ENCODE data around the gene C16orf96.
"Not testable (repeated sequence)": the region's sequence is repeated elsewhere in the genome, so short reads cannot be mapped to it uniquely, and the experiment has no call there.

C16orf96 gene

DNA sequence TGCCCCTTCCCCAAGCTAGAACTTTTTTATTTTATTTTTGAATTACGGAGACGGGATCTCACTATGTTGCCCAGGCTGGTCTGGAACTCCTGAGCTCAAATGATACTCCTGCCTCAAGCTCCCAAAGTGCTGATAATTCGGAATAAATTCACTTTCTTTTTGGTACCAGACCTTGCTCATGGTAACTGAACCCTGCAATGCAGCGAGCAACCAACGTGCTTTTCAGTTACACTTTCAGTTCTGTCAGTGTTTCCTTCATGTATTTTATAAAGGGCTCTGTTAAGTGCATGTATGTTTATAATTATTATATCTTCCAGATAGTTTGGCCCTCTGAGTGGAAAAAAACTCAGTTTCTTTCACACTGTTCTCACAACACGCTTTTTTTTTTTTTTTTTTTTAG is 13.9 kb downstream of the C16orf96 start:
- no peak for DNase-seq

DNA sequence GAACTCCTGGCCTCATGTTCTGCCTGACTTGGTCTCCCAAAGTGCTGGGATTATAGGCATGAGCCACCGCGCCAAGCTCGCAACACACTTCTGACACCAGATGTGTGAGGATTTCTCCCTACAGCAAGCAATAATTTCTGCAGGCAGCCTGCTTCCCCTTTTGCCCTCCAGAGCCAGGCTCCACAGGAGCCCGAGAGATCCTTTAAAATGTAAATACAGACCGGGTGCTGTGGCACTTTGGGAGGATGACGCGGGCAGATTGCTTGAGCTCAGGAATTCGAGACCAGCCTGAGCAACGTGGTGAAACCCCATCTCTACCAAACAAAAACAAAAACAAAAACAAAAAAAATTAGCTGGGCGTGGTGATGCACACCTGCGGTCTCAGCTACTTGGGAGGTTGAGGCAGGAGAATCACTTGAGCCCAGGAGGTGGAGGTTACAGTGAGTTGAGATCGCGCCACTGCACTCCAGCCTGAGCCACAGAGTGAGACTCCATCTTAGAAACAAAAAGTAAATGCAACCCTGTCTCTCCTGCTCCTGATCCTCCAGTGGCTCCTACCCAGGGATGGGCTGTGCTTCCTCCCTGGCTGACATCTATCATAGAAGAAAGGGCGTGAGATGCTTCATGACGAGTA is 14.7 kb downstream of the C16orf96 start:
- no peak for DNase-seq

DNA sequence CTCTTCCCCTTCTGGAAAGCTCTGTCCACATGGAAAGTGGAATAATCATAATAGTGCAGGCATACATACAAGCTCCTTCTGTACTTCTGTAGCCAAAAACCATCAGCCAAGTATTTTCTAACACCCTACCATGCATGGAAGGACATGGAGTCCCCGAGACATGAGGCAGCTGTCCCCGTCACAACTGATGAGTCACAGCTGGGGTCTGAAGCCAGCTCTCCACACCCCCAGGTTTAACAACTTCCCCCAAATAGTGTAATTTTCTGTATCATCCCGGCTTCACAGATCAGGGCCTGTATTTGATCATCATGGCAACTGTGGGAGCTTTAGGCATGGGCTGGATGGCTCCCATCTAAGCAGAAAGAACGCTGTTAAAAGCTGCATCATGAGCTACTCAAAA is 16.6 kb downstream of the C16orf96 start:
- DNase-seq, result no peak

DNA sequence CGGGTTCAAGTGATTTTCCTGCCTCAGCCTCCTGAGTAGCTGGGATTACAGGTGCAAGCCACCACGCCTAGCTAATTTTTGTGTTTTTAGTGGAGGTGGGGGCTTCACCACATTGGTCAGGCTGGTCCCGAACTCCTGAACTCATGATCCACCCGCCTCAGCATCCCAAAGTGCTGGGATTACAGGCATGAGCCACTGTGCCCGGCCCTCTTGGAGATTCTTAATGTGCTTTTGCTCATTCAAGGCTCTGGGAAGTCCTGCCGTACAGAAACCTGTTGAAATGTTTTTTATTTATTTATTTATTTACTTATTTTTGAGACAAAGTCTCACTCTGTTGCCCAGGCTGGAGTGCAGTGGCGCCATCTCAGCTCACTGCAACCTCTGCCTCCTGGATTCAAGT is 17.8 kb downstream of the C16orf96 start:
- DNase-seq, result not testable (repeated sequence)

DNA sequence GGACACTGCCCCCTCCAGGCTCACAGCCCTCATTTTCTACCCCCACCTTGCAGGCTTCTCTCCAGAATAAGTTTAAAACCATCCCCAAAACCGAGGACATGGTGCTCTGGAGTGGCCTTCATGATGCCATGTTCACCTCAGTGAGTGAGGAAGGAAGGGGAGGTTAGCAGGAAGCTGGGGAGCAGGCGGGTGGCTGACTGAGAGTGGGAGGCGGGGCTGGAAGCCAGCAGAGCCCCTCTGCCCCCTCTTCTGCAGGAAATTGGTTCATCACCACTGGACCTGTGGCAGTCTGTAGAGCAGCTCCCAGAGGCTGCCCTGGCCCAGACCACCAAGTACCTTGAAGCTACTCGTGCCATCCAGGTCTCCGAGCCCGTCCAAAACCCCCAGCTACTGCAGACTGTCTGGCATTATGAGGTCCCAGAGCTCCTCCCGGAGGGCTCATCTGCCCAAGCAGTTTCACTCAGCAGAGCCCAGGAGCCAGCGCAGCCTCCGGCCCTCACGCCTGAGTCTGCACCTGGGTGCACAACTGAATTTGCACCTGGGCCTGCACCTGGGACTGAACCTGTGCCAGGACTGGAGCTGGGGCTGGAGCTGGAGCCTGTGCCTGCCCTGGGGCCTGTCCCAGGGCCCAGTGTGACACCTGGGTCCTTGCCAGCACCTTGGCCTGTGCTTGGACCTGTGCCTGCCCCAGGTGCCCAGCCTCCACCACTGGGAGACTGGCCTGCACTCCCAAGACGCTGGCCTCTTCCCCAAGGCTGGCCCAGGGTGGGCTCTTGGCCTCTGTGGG is 19.0 kb downstream of the C16orf96 start:
- DNase-seq, result no peak

DNA sequence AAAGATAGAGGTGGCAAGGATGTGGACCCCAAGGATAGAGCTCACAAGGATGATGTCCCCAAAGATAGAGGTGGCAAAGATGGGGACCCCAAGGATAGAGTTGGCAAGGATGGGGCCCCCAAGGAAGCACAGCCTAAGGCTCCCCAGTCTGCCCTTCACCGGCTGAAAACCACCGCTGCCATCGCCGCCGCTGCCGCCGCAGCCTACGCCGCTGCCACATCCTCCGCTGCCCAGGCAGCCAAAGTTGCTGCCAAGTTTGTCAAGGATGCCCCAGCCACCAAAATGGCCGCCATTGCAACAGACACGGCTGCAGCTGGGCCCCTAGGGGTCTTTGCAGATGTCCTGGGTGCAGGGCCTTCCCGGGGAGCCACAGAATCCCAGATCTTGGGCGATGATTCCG is 19.9 kb downstream of the C16orf96 start:
- DNase-seq, result no peak

- no peak for DNase-seq
Observed at GRCh38 chr16:4578961-4579530, 22.9 kb downstream of the C16orf96 start.

DNA sequence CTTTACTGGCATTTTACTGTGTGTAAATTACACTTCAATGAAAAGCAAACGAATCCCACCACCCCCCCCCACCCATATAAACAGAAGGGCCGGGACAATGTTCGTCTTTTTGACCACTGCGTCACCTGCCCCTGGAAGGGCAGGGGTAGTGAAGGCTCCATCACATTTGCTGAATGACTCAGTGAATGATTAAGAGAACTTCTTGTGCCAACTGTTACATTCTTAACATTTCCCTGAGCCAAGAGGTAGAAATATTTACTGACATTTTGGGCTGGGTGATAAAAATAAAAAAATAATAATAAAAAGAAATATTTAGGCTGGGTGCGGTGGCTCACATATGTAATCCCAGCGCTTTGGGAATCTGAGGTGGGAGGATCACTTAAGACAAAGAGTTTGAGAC is 24.1 kb downstream of the C16orf96 start:
- no peak for DNase-seq

GRCh38 chr16:4583906-4584305 is 27.8 kb downstream of the C16orf96 start:
- no peak for DNase-seq

GRCh38 chr16:4586291-4586690 is 30.2 kb downstream of the C16orf96 start:
- DNase-seq, result no peak

GRCh38 chr16:4588386-4588785 is 32.2 kb downstream of the C16orf96 start:
- DNase-seq, result no peak

DNA sequence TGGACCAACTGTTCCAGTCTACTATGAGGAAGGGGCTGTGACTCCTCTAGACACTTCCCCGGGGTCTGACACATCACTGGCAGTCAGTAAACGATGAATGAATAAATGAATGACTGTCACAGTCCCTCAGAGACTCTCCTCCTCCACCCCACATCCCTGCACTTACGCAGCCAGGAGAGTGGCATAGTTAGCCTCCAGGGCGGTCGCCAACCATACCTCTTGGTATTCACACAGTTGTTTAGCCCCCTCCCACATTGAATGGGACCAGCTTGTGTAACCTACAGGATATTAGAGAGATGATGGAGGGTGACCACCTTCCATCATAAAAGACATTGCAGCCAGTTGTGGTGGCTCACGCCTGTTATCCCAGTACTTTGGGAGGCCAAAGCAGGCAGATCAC is 32.8 kb downstream of the C16orf96 start:
- no peak for DNase-seq

- DNase-seq, result no peak
Observed at GRCh38 chr16:4591191-4591590, 35.1 kb downstream of the C16orf96 start.

DNA sequence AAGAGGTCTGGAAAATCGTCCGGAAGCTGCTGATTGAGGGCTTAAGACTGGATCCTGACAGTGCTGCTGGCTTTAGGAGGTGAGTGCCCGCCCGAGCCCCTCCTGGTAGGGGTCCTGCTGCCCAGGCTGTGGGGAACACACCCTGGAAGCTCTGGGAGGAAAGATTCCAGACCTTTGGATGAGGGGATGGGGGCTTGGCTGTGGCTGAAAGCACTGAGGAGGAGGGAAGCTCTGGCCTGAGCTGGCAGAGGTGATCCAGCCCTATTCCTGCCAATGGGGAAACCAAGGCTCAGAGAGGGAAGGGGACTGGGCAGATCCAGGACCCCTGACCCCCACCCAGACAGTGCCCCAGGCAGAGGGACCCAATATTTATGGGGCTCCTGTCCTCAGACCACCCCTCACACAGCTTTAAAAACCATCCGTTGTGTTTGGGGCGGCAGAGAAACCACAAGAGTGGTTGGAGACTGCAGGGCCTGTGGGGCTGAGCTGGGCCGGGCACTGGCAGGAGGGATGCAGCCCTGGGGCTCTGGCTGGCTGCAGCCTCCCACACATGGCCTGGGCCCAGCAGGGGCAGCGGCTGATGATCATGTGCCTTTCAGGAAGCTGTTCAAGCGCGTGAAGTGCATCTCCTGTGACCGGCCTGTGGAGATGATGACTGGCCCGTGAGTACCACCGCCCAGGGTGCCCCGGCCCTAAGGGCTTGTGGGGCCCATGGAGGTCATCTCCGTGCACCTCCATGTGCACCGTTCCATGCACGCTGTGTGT is 35.7 kb downstream of the C16orf96 start:
- DNase-seq, result no peak

DNA sequence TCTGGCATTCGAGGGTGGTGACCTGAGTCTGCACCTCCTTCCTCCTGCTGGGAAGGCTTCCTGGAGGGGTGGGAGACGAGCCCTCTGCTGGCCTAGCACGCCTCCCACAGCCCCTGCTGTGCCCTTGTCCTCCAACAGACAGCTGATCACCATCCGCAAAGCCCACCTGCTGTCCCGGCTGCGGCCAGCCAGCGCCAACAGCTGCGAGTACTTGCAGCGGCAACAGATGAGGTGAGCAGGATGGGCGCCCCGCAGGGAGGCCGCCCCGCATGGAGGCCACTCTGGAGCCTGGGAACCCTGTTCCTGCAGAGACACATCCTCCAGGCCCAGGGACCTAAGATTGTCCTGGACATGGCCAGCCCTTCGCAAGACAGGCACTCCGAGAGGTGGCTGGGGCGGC is 36.9 kb downstream of the C16orf96 start:
- DNase-seq, result no peak

DNA sequence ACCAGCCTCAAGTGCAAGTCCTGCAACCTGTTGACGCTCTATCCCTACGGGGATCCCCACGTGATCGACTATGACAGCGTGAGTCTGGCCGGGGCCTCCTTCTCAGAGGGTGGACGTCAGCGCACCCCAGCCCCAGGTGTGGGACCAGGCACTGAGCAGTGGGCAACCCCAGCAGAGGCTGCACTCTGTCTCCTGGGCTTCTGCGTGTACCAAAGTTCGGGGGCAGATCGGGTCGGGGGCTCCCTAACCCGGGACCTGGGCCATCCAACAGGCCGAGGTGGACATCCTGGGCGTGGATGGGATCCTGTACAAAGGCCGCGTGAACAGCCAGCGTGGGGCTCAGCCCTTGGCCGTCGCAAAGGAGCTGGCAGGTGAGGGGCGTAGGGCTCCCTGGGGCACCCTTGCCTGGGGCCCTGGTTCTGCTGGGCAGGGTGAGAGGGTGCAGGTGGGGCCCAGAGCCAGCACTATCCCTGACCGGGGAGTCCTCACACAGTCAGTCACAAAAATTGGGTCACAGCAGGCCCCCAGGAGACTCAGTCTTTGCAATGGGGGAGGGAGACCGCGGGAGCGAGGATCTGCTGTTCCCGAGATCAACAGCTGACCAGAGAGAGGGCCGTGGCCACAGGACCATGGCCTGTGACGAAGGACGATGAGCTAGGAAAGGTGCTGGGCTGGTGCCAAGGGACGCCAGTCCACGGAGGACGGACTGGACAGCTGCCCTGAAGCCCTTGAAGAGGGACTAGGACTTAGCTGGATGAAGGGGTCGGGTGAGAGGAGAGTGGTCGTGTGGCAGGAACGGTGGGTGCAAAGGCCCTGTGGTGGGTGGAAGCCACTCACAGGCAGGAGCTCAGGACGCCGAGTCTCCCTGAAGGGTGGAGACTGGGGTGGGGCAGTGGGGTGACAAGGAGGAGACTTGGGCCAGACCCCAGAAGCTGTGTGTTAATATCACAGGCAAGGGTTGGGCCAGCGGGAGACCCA is 38.6 kb downstream of the C16orf96 start:
- no peak for DNase-seq

- DNase-seq, result no peak
Observed at GRCh38 chr16:4597174-4597573, 41.0 kb downstream of the C16orf96 start.

- no peak for DNase-seq
Observed at GRCh38 chr16:4599037-4599436, 42.9 kb downstream of the C16orf96 start.

- no peak for DNase-seq
Observed at GRCh38 chr16:4599545-4599944, 43.4 kb downstream of the C16orf96 start.

GRCh38 chr16:4601036-4601863 is 45.1 kb downstream of the C16orf96 start:
- DNase-seq, result no peak

DNA sequence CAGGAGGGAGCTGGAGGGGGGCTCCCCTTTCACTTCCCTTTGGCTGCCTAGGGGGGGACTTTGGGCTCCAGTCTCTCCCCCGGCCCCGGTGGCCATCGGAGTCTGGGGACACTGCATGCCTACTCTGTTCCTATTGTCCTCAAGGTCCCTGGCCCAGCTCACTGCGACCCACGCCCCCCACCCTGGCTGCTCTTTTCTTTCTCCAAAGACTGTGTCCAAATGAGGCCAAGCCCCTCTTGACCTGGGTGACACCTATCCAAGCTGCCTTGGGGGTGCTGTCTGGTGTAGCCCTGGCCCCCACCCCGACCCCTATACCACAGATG is 45.7 kb downstream of the C16orf96 start:
- no peak for DNase-seq

DNA sequence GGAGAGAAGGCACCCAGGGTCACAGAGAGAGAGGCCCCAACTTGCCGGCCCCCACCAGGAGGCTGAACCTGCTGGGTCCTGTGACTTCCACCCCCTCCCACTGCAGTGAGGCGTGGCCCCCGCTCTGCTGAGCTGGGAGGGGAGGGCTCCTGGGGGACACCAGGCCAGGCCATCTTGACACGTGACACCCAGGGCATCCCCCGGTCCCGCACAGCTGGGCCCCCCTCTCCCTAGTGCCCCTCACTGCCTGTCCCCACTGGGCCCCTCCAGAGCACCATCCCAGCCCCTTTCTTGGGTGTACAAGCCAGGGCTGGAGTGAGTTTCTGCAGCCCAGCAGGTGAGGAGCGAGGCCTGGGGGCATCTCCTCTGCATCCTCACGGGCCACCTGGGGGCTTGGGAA is 46.2 kb downstream of the C16orf96 start:
- DNase-seq, result no peak

Measured in effector CD8-positive, alpha-beta T cell (primary cell).